ENCODE data around the gene ASB1. TPM values are rescaled to one million over a fixed set of nuclear protein-coding genes. Genes with fewer than 3 reads are reported as not detected.

The ASB1 gene
- polyA plus RNA-seq, 3 donors, result 27.3 to 33.2 (median 29.0) TPM

GRCh38 chr2:238489431-238489830 lies 62.7 kb downstream of the ASB1 start:
- no peak for DNase-seq (ENCODE audit: low read depth in 3 of 3, low spot score in 2 of 3)

- DNase-seq (ENCODE audit: low read depth in 3 of 3, low spot score in 2 of 3), result no peak
Observed at GRCh38 chr2:238489896-238490295, 63.2 kb downstream of the ASB1 start.

- DNase-seq (ENCODE audit: low read depth in 3 of 3, low spot score in 2 of 3), result no peak
Observed at GRCh38 chr2:238492840-238493239, 66.1 kb downstream of the ASB1 start.

GRCh38 chr2:238493411-238493810 lies 66.7 kb downstream of the ASB1 start:
- DNase-seq (ENCODE audit: low read depth in 3 of 3, low spot score in 2 of 3), result no peak

- DNase-seq (ENCODE audit: low read depth in 3 of 3, low spot score in 2 of 3), result no peak
Observed at GRCh38 chr2:238493880-238494572, 67.3 kb downstream of the ASB1 start.

- no peak for DNase-seq (ENCODE audit: low read depth in 3 of 3, low spot score in 2 of 3)
Observed at GRCh38 chr2:238494573-238494961, 67.8 kb downstream of the ASB1 start.

- DNase-seq (ENCODE audit: low read depth in 3 of 3, low spot score in 2 of 3), result no peak
Observed at GRCh38 chr2:238495422-238495821, 68.7 kb downstream of the ASB1 start.

- DNase-seq (ENCODE audit: low read depth in 3 of 3, low spot score in 2 of 3), result no peak
Observed at GRCh38 chr2:238496756-238497609, 70.3 kb downstream of the ASB1 start.

GRCh38 chr2:238497610-238498005 lies 70.9 kb downstream of the ASB1 start:
- no peak for DNase-seq (ENCODE audit: low read depth in 3 of 3, low spot score in 2 of 3)

GRCh38 chr2:238498188-238498587 lies 71.5 kb downstream of the ASB1 start:
- DNase-seq (ENCODE audit: low read depth in 3 of 3, low spot score in 2 of 3), result no peak

GRCh38 chr2:238498691-238499295 lies 72.1 kb downstream of the ASB1 start:
- DNase-seq (ENCODE audit: low read depth in 3 of 3, low spot score in 2 of 3), result no peak

GRCh38 chr2:238499731-238500580 lies 73.2 kb downstream of the ASB1 start:
- no peak for DNase-seq (ENCODE audit: low read depth in 3 of 3, low spot score in 2 of 3)

GRCh38 chr2:238501311-238501710 lies 74.6 kb downstream of the ASB1 start:
- DNase-seq (ENCODE audit: low read depth in 3 of 3, low spot score in 2 of 3), result no peak

Other genes starting within 250 kb of the ASB1 start
- gene ILKAP, start 223.2 kb upstream of the ASB1 start, polyA plus RNA-seq (ENCODE audit: insufficient read length in 3 of 3), result 10 to 100 TPM; 39.3 to 42.9 (median 42.4) TPM
- 1 to 10 TPM; 3.6 to 4.5 (median 4.2) TPM for gene HES6, start 186.9 kb upstream of the ASB1 start, polyA plus RNA-seq (ENCODE audit: insufficient read length in 3 of 3)
- 1 to 10 TPM; 5.1 to 6.0 (median 5.1) TPM for gene PER2, start 138.3 kb upstream of the ASB1 start, polyA plus RNA-seq (ENCODE audit: insufficient read length in 3 of 3)
- gene TRAF3IP1, start 106.4 kb upstream of the ASB1 start, polyA plus RNA-seq (ENCODE audit: insufficient read length in 3 of 3), result 10 to 100 TPM; 19.7 to 22.8 (median 21.3) TPM